ENCODE data around the gene KIAA2012.

The KIAA2012 gene

GRCh38 chr2:202152104-202152715 is 79.2 kb downstream of the KIAA2012 start:
- no peak overlapping the region for H3K27ac ChIP-seq
- no peak for DNase-seq (ENCODE audit: low spot score)
- POLR2A ChIA-PET (ENCODE audit: low non-redundant PET) = no interaction called here
- CTCF ChIA-PET = interaction anchor here (0.7 kb wide), 1 partner anchor 13 kb away, joined by 3 read pairs; no protein-coding TSS in a partner anchor
- TF ChIP-seq, protein P1, sequence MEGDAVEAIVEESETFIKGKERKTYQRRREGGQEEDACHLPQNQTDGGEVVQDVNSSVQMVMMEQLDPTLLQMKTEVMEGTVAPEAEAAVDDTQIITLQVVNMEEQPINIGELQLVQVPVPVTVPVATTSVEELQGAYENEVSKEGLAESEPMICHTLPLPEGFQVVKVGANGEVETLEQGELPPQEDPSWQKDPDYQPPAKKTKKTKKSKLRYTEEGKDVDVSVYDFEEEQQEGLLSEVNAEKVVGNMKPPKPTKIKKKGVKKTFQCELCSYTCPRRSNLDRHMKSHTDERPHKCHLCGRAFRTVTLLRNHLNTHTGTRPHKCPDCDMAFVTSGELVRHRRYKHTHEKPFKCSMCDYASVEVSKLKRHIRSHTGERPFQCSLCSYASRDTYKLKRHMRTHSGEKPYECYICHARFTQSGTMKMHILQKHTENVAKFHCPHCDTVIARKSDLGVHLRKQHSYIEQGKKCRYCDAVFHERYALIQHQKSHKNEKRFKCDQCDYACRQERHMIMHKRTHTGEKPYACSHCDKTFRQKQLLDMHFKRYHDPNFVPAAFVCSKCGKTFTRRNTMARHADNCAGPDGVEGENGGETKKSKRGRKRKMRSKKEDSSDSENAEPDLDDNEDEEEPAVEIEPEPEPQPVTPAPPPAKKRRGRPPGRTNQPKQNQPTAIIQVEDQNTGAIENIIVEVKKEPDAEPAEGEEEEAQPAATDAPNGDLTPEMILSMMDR (conservative IDR thresholded peaks at IDR 0.05; ENCODE audit: low read depth) = no peak

GRCh38 chr2:202154613-202155012 is 81.6 kb downstream of the KIAA2012 start:
- ChIA-PET POLR2A (ENCODE audit: low non-redundant PET) (no interaction called here), CTCF (interaction anchor here (1.2 kb wide), 1 partner anchor 1352 kb away, joined by 4 read pairs; no protein-coding TSS in a partner anchor)
- no peak overlapping the region for H3K27ac ChIP-seq
- TF ChIP-seq, protein P1 (conservative IDR thresholded peaks at IDR 0.05; ENCODE audit: low read depth) = no peak
- DNase-seq (ENCODE audit: low spot score) = no peak

GRCh38 chr2:202157211-202157990 is 84.3 kb downstream of the KIAA2012 start:
- CTCF ChIA-PET = no interaction called here
- H3K27ac ChIP-seq = no peak overlapping the region
- TF ChIP-seq, protein P1 (conservative IDR thresholded peaks at IDR 0.05; ENCODE audit: low read depth) = no peak
- no peak for DNase-seq (ENCODE audit: low spot score)
- POLR2A ChIA-PET (ENCODE audit: low non-redundant PET) = no interaction called here

GRCh38 chr2:202158796-202159195 is 85.7 kb downstream of the KIAA2012 start:
- no peak overlapping the region for H3K27ac ChIP-seq
- DNase-seq (ENCODE audit: low spot score) = no peak
- CTCF ChIA-PET = interaction anchor here (0.6 to 1.1 kb wide), 3 partner anchors 56 to 365 kb away, joined by 3 to 8 read pairs (median 4); no protein-coding TSS in a partner anchor
- TF ChIP-seq, protein P1 (conservative IDR thresholded peaks at IDR 0.05; ENCODE audit: low read depth) = no peak
- POLR2A ChIA-PET (ENCODE audit: low non-redundant PET) = no interaction called here

DNA sequence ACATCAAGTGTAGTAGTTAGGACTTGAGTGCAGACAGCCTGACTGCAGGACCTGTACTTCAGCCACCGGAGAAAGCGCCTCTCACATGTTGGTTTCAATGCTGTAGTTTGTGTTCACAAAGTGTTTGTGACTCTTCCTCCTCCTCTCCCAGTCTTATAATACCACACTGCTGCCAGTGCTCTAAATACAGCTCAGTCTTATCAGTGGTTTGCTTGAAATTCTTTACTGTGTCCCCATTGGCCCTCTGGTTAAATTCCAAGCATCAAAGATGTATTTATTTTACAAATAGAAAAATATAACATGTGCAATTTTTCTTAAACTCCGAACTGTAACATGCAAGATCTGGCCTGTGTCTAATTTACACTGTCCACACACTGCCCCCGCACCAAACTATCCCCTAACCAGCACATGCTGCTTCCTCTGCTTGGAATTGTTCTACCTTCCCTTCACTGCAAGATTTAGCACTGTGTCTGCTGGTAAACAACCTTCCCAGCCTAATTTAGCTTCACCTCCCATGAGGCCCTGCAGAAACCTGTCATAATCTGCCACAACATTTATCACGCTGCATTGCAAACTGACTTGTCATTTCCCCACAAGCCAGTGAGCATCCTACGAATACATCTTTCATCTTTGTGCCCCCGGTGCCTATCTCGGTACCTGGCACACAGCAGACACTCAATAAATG is 88.2 kb downstream of the KIAA2012 start:
- ChIA-PET POLR2A (ENCODE audit: low non-redundant PET) (no interaction called here), CTCF (no interaction called here)
- TF ChIP-seq, protein P1 (conservative IDR thresholded peaks at IDR 0.05; ENCODE audit: low read depth) = no peak
- no peak for DNase-seq (ENCODE audit: low spot score)
- no peak overlapping the region for H3K27ac ChIP-seq

- ChIA-PET POLR2A (ENCODE audit: low non-redundant PET) (no interaction called here), CTCF (interaction anchor here (1.4 kb wide), 1 partner anchor 14 kb away, joined by 4 read pairs; no protein-coding TSS in a partner anchor)
- no peak for DNase-seq (ENCODE audit: low spot score)
- H3K27ac ChIP-seq = no peak overlapping the region
- TF ChIP-seq, protein P1 (conservative IDR thresholded peaks at IDR 0.05; ENCODE audit: low read depth) = no peak
These were observed 91.4 kb downstream of the KIAA2012 start for GRCh38 chr2:202164411-202164810.

All from RWPE1 (cell line).